K562 (cell line): ENCODE measurements around the gene CYRIA.

Source experiments
- MTA1 ChIP-seq: fragments of 450-650 bp; IDR thresholded peaks from 2 replicates; pipeline ENCODE4 v1.6.1; 2017; ENCODE audit warnings: borderline replicate concordance
- POLR2B ChIP-seq: fragments of 450-650 bp; IDR thresholded peaks from 2 replicates; pipeline ENCODE4 v1.6.1; 2018; ENCODE audit warnings: low read depth; ENCODE audit not compliant: partially characterized antibody
- PYGO2 ChIP-seq: fragments of 450-650 bp; IDR thresholded peaks from 2 replicates; pipeline ENCODE4 v1.6.1; 2016; ENCODE audit warnings: mild to moderate bottlenecking, missing genetic modification characterization, moderate library complexity, missing compliant biosample characterization
- YY1 ChIP-seq, 3 experiments: IDR thresholded peaks; 2 replicates each; pipeline ENCODE4 v1.6.1; 2011; ENCODE audit warnings: low read length in 2 of 3, mild to moderate bottlenecking in 2 of 3, moderate library complexity in 2 of 3, borderline replicate concordance in 1 of 3, control low read depth in 1 of 3, low read depth in 1 of 3; ENCODE audit not compliant: insufficient read depth in 3 of 3, insufficient replicate concordance in 2 of 3, control insufficient read depth in 1 of 3, insufficient read length in 1 of 3; ENCODE audit errors: extremely low read depth in 1 of 3

GRCh38 chr2:16713011-16713423, 47.4 kb upstream of the CYRIA start:
- TF ChIP-seq PYGO2 (tag) (no peak), MTA1 (no peak), POLR2B (no peak), YY1 (IDR thresholded peaks at IDR 0.05; ENCODE audit: borderline replicate concordance in 1 of 3, control insufficient read depth in 1 of 3, extremely low read depth in 1 of 3, insufficient read depth in 3 of 3, insufficient read length in 1 of 3, insufficient replicate concordance in 2 of 3, low read depth in 1 of 3, low read length in 2 of 3) (no peak)
